ENCODE measurements around the gene CAPSL.
"Not testable (repeated sequence)": the region's sequence is repeated elsewhere in the genome, so short reads cannot be mapped to it uniquely, and the experiment has no call there.

Gene CAPSL

GRCh38 chr5:35904443-35905132, 33.8 kb downstream of the CAPSL start:
- FAIRE-seq, result no peak

GRCh38 chr5:35903631-35904203, 34.7 kb downstream of the CAPSL start:
- FAIRE-seq, result no peak

- no peak for FAIRE-seq
These were observed 36.3 kb downstream of the CAPSL start for GRCh38 chr5:35902046-35902672.

DNA sequence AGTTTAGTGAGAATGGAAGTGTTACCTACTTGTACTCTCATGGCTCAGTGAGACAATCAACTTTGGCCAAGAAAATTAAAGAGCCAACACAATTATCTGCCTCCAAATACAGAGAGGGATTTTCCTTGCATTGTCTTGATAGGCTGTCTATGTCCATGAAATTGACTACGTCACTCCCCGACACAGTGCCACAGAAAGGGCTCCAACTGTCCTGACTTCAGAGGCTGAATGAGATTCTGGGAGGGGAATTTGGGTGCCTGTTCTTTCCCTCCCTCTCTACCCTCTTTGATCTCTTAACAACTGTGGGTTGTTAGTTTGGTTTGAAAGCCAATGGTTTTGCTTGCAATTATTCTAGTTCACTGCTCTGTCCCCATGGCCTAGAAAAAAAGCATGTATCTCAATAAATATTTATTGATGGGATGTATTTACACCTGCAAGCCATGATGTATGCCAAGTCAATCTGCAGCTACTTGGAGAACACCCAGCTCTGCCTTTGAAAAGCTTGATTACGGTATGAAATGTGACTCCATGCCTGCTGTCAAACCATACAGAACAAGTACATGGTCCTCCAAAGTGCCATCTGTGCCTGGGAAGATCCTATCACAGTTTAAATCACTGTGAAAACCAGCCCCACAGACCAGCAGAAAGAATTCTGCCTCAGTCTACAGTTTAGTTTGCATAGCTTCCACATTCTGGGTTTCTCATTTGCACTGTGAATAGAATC, 37.3 kb downstream of the CAPSL start:
- FAIRE-seq, result no peak

DNA sequence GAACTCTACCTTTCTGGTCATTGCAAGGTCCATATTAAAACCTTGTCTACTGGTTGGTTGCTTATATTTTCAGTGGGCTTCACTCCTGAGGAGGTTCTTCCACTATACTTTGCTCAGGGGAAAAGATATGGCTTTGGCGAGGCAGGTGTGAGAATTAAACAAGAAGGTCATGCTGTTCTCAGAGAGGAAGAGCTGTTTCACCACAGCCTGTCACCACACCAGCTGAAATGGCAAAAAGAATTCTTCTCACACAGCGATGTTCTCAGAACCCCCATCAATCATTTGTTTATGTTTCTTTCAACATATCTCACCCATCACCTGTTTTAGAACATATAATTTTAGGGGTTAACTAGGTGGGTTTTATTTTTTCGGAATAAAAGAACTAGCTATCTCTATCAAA, 38.6 kb downstream of the CAPSL start:
- no peak for FAIRE-seq

- FAIRE-seq, result no peak
These were observed 39.3 kb downstream of the CAPSL start for GRCh38 chr5:35898952-35899660.

GRCh38 chr5:35894131-35894530, 44.3 kb downstream of the CAPSL start:
- FAIRE-seq, result no peak

GRCh38 chr5:35892799-35893198, 45.6 kb downstream of the CAPSL start:
- not testable (repeated sequence) for FAIRE-seq

- FAIRE-seq, result no peak
These were observed 48.1 kb downstream of the CAPSL start for GRCh38 chr5:35890021-35891020.

DNA sequence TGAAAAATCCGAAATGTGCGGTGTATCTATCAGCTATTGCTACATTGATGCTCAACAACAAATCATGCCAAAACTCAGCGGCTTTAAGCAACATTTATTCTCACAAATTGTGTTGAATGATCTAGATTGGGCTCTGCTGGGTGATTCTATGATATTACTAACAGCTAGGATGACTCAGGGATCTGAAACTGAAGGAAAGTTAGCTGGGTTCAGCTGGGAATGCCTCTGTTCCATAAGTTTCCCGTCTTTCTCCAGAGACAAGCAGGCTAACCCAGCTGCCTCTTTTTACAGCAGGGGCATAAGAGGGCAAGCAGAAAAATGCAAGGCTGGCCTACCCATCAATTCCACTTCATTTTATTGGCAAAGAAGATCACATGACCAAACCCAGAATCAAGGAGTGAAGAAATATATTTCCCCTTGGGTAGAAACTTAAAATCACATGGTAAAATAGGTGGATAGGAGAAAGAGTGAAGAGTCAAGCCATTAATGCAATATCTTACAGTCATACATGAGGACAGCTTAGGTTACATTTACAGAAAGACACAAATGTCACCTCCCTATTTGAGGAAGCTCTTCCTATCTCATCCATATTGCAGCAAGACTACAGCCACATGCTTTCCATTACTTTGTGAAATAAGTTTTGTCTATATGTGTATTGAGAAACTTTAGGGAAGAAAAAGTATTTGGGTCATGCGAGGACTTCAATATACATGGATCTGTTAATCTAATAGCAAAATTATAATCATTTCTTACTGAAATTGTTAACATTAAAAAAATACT, 50.9 kb downstream of the CAPSL start:
- no peak for FAIRE-seq

GRCh38 chr5:35886381-35886780, 52.0 kb downstream of the CAPSL start:
- no peak for FAIRE-seq

DNA sequence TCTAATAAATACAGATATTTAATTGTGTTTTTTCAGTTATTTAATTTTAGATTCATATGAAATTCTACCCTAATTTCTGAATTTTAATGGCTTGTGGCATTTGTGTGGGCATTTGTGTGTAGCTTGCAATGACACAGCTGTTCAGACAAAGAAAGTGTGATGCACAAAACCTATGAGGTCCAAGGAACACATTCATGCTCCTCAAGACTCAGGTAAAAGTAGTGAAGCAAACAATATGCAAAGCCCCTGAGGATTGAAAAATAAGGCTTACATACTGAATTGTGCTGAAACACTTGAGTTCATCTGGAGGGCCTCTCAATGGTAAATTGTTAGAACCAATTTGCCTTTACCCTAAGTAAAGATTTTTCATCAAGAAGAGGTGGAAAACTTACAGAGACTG, 53.6 kb downstream of the CAPSL start:
- no peak for FAIRE-seq

GRCh38 chr5:35884191-35884769, 54.1 kb downstream of the CAPSL start:
- FAIRE-seq, result no peak

GRCh38 chr5:35881758-35882157, 56.7 kb downstream of the CAPSL start:
- FAIRE-seq, result no peak

DNA sequence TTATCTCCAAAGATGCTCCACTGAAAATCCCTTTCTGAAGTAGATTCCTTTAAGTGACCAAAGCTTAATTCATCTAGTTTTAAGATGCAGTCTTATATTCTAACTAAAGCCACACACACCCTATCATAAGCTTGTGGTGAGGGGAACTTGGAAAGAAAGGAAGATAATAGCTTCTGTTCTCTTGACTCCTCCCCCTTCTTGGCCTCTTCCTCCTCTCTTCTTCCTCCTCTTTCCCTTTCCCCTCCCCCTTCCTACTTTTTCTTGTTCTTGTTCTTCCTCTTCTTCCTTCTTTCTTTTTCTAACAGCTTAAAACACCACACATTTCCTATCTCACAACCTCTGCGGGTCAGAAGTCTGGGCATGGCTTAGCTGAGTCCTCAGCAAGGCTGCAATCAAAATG, 58.3 kb downstream of the CAPSL start:
- FAIRE-seq, result no peak

DNA sequence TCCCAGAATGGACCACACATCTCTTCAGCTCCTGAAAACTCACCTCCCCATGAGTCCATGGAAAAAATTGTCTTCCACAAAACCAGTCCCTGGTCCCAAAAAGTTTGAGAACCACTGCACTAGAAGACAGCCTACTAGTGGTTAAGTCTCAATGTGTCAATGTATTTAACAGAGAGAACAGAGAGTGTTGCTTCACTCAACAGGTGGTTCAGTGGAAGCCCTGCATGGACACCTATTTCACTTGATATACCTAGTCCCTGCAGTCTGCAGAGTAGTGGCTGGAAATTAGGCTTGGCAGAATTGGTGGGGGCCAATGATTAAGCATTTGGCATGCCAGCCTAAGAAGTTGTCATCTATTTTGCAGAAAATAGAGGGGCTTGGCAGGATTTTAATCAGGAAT, 58.8 kb downstream of the CAPSL start:
- FAIRE-seq, result no peak

DNA sequence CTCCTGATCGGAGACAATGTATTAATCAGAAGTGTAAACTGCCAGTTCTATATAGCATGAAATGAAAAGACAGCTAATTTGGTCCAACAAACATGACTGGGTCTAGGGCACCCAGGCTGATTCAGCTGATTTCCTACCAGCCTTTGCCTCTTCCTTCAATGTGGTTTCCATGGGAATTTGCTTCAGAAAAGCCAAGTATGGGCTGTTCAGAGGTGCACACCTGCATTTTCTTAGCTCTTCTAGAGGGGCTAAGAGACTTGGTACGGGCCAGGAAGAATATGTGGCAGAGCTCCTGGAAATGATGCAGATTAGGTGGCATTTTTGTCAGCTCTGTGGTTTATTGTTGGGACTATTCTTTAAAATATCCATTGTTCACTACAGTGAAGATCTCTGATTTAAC, 59.3 kb downstream of the CAPSL start:
- no peak for FAIRE-seq

- FAIRE-seq, result no peak
These were observed 60.3 kb downstream of the CAPSL start for GRCh38 chr5:35878079-35878478.

- FAIRE-seq, result no peak
These were observed 60.8 kb downstream of the CAPSL start for GRCh38 chr5:35877655-35878054.

GRCh38 chr5:35876922-35877321, 61.5 kb downstream of the CAPSL start:
- no peak for FAIRE-seq

GRCh38 chr5:35876454-35876853, 62.0 kb downstream of the CAPSL start:
- FAIRE-seq, result no peak
